Astrocyte (in vitro differentiated cells and primary cell): ENCODE measurements around the gene DCAF7.

ENCODE experiments used
- CTCF ChIP-seq: IDR thresholded peaks from 2 replicates; pipeline ENCODE4 v1.5.1; 2011; ENCODE audit warnings: low read depth, mild to moderate bottlenecking, inconsistent platforms, low read length, moderate library complexity; ENCODE audit not compliant: insufficient read depth
- EZH2 ChIP-seq: IDR thresholded peaks from 2 replicates; pipeline ENCODE4 v1.6.1; 2012; ENCODE audit warnings: mild to moderate bottlenecking, low read length, inconsistent platforms; ENCODE audit not compliant: insufficient read depth

GRCh38 chr17:63538693-63539595 lies 11.3 kb upstream of the DCAF7 start:
- TF ChIP-seq CTCF (no peak), EZH2 (no peak)
